Trophoblast cell (in vitro differentiated cells and primary cell): ENCODE data around the gene SLIT3.

Source experiments
- DNase-seq, 2 donors: peaks; one replicate each; pipeline ENCODE4 v3.0.0-alpha.2; 2016
- H2AFZ ChIP-seq: 2 replicates; pipeline ENCODE4 v1.6.1; 2013; ENCODE audit warnings: low read length, moderate library complexity, mild to moderate bottlenecking; ENCODE audit not compliant: insufficient read depth, poor library complexity
- H2AK5ac ChIP-seq: 2 replicates; pipeline ENCODE4 v1.6.1; 2013; ENCODE audit warnings: mild to moderate bottlenecking, low read length
- H2BK120ac ChIP-seq: 2 replicates; pipeline ENCODE4 v1.6.1; 2013; ENCODE audit warnings: low read length, mild to moderate bottlenecking, moderate library complexity; ENCODE audit not compliant: insufficient read depth, poor library complexity
- H2BK12ac ChIP-seq: 2 replicates; pipeline ENCODE4 v1.6.1; 2013; ENCODE audit warnings: mild to moderate bottlenecking, low read length, moderate library complexity
- H2BK5ac ChIP-seq: 2 replicates; pipeline ENCODE4 v1.6.1; 2013; ENCODE audit warnings: low read length, low read depth, moderate library complexity, mild to moderate bottlenecking; ENCODE audit not compliant: poor library complexity
- H3K14ac ChIP-seq: 2 replicates; pipeline ENCODE4 v1.6.1; 2013; ENCODE audit warnings: mild to moderate bottlenecking, low read length
- H3K18ac ChIP-seq: 2 replicates; pipeline ENCODE4 v1.6.1; 2013; ENCODE audit warnings: mild to moderate bottlenecking, low read length
- H3K23ac ChIP-seq: 2 replicates; pipeline ENCODE4 v1.6.1; 2013; ENCODE audit warnings: low read length
- H3K27ac ChIP-seq: 2 replicates; pipeline ENCODE4 v1.5.1; 2013; ENCODE audit warnings: low read depth, mild to moderate bottlenecking, inconsistent platforms, low read length, moderate library complexity
- H3K27me3 ChIP-seq: 2 replicates; pipeline ENCODE4 v1.6.1; 2013; ENCODE audit warnings: inconsistent platforms, mild to moderate bottlenecking, low read length, moderate library complexity; ENCODE audit not compliant: insufficient read depth
- H3K36me3 ChIP-seq, 2 experiments: 1 replicate in 1 of 2; 2 replicates in 1 of 2; pipeline ENCODE4 v1.6.1; 2013; ENCODE audit warnings: low read length in 2 of 2, mild to moderate bottlenecking in 2 of 2, moderate library complexity in 1 of 2; ENCODE audit not compliant: insufficient read depth in 2 of 2, control insufficient read depth in 1 of 2
- H3K4ac ChIP-seq: 2 replicates; pipeline ENCODE4 v1.6.1; 2013; ENCODE audit warnings: low read depth, mild to moderate bottlenecking, low read length, moderate library complexity
- H3K4me1 ChIP-seq, 2 experiments: 1 replicate in 1 of 2; 2 replicates in 1 of 2; pipeline ENCODE4 v1.6.1; 2013; ENCODE audit warnings: low read length in 2 of 2, mild to moderate bottlenecking in 2 of 2, moderate library complexity in 1 of 2; ENCODE audit not compliant: insufficient read depth in 2 of 2, control insufficient read depth in 1 of 2
- H3K4me2 ChIP-seq: 2 replicates; pipeline ENCODE4 v1.6.1; 2013; ENCODE audit warnings: inconsistent platforms, mild to moderate bottlenecking, low read length, moderate library complexity
- H3K4me3 ChIP-seq: 2 replicates; pipeline ENCODE4 v1.5.1; 2013; ENCODE audit warnings: mild to moderate bottlenecking, low read depth, low read length, inconsistent platforms
- H3K79me1 ChIP-seq: one replicate; pipeline ENCODE4 v1.6.1; 2013; ENCODE audit warnings: low read length
- H3K79me2 ChIP-seq: 2 replicates; pipeline ENCODE4 v1.6.1; 2013; ENCODE audit warnings: low read length, mild to moderate bottlenecking; ENCODE audit not compliant: control insufficient read depth, insufficient read depth, poor library complexity
- H3K9ac ChIP-seq: 2 replicates; pipeline ENCODE4 v1.6.1; 2013; ENCODE audit warnings: mild to moderate bottlenecking, low read length
- H3K9me3 ChIP-seq: 2 replicates; pipeline ENCODE4 v1.6.1; 2013; ENCODE audit warnings: low read depth, mild to moderate bottlenecking, control low read depth, inconsistent platforms, low read length; ENCODE audit not compliant: insufficient read depth
- H4K12ac ChIP-seq: 2 replicates; pipeline ENCODE4 v1.6.1; 2013; ENCODE audit warnings: low read depth, mild to moderate bottlenecking, low read length, moderate library complexity
- H4K8ac ChIP-seq: 2 replicates; pipeline ENCODE4 v1.6.1; 2013; ENCODE audit warnings: low read depth, mild to moderate bottlenecking, low read length, moderate library complexity
- H4K91ac ChIP-seq: one replicate; pipeline ENCODE4 v1.6.1; 2013; ENCODE audit warnings: low read depth, mild to moderate bottlenecking, low read length, moderate library complexity
- WGBS: extraction: QIAGEN DNeasy Blood & Tissue Kit; methylation state at CpG from one replicate; pipeline ENCODE4 v1.1.7; 2013; ENCODE audit warnings: missing lambda C conversion rate; ENCODE audit not compliant: insufficient read length, insufficient coverage; ENCODE audit errors: extremely low coverage; 5-methylcytosine and 5-hydroxymethylcytosine counted together

The SLIT3 gene

GRCh38 chr5:169037466-169037865 is 263.5 kb downstream of the SLIT3 start:
- no peak overlapping the region for H3K18ac ChIP-seq
- H3K27me3 ChIP-seq = no peaks in the 10 kb centered on the region
- no peak overlapping the region for H2AFZ ChIP-seq
- peaks cover 0 to 1% of the 10 kb centered on the region in 2 experiments for H3K4me1 ChIP-seq
- H3K9ac ChIP-seq = no peak overlapping the region
- no peak overlapping the region for H3K4me2 ChIP-seq
- H3K4ac ChIP-seq = no peak overlapping the region
- H3K23ac ChIP-seq = no peak overlapping the region
- no peak overlapping the region for H2BK5ac ChIP-seq
- H4K91ac ChIP-seq = no peak overlapping the region
- H3K79me2 ChIP-seq = no peaks in the 10 kb centered on the region
- H2BK12ac ChIP-seq = no peak overlapping the region
- peaks cover 0 to 6% of the 10 kb centered on the region in 2 experiments for H3K36me3 ChIP-seq
- no CpG with 5 or more reads among the region's 16 CpGs for WGBS
- H2AK5ac ChIP-seq = no peak overlapping the region
- no peaks in the 10 kb centered on the region for H3K9me3 ChIP-seq
- H3K27ac ChIP-seq = no peak overlapping the region
- no peak overlapping the region for H2BK120ac ChIP-seq
- H4K12ac ChIP-seq = no peak overlapping the region
- H3K79me1 ChIP-seq = no peaks in the 10 kb centered on the region
- H3K4me3 ChIP-seq = no peak overlapping the region
- no peak overlapping the region for H4K8ac ChIP-seq
- DNase-seq = no peak
- H3K14ac ChIP-seq = no peak overlapping the region

- Histone ChIP-seq H3K27ac (no peak overlapping the region), H3K4ac (no peak overlapping the region), H4K12ac (no peak overlapping the region), H2BK120ac (no peak overlapping the region), H3K9ac (no peak overlapping the region), H3K14ac (no peak overlapping the region), H4K91ac (no peak overlapping the region), H3K18ac (no peak overlapping the region), H2AFZ (no peak overlapping the region), H3K4me1 (peaks cover 0 to 1% of the 10 kb centered on the region in 2 experiments), H3K4me3 (no peak overlapping the region), H3K36me3 (peaks cover 0 to 6% of the 10 kb centered on the region in 2 experiments), H2BK12ac (no peak overlapping the region), H3K23ac (no peak overlapping the region), H4K8ac (no peak overlapping the region), H2BK5ac (no peak overlapping the region), H3K27me3 (no peaks in the 10 kb centered on the region), H3K79me2 (no peaks in the 10 kb centered on the region), H3K4me2 (no peak overlapping the region), H3K79me1 (no peaks in the 10 kb centered on the region), H3K9me3 (no peaks in the 10 kb centered on the region), H2AK5ac (no peak overlapping the region)
- WGBS = no CpG with 5 or more reads among the region's 12 CpGs
- DNase-seq = no peak
Observed at GRCh38 chr5:169036079-169036805, 264.7 kb downstream of the SLIT3 start.

- no peak overlapping the region for H3K4me2 ChIP-seq
- no peak overlapping the region for H3K27ac ChIP-seq
- H4K91ac ChIP-seq = no peak overlapping the region
- H3K4ac ChIP-seq = no peak overlapping the region
- H3K79me2 ChIP-seq = no peaks in the 10 kb centered on the region
- peaks cover 0 to 2% of the 10 kb centered on the region in 2 experiments for H3K36me3 ChIP-seq
- H2BK120ac ChIP-seq = no peak overlapping the region
- H3K27me3 ChIP-seq = no peaks in the 10 kb centered on the region
- no peak overlapping the region for H3K4me3 ChIP-seq
- H3K9ac ChIP-seq = no peak overlapping the region
- H2AK5ac ChIP-seq = no peak overlapping the region
- H3K9me3 ChIP-seq = no peaks in the 10 kb centered on the region
- no peak for DNase-seq
- peaks cover 3 to 7% of the 10 kb centered on the region in 2 experiments for H3K4me1 ChIP-seq
- H3K23ac ChIP-seq = peak overlapping the region; percentile 51
- no CpG with 5 or more reads among the region's 1 CpG for WGBS
- no peak overlapping the region for H2AFZ ChIP-seq
- no peak overlapping the region for H2BK5ac ChIP-seq
- H3K14ac ChIP-seq = no peak overlapping the region
- H4K12ac ChIP-seq = no peak overlapping the region
- no peak overlapping the region for H2BK12ac ChIP-seq
- no peak overlapping the region for H3K18ac ChIP-seq
- H3K79me1 ChIP-seq = no peaks in the 10 kb centered on the region
- no peak overlapping the region for H4K8ac ChIP-seq
Observed at GRCh38 chr5:169029661-169030274, 271.2 kb downstream of the SLIT3 start.

- H2AFZ ChIP-seq = no peak overlapping the region
- H3K27ac ChIP-seq = no peak overlapping the region
- H3K36me3 ChIP-seq = peaks cover 2 to 3% of the 10 kb centered on the region in 2 experiments
- no peak overlapping the region for H3K4me3 ChIP-seq
- H3K79me2 ChIP-seq = no peaks in the 10 kb centered on the region
- no peak overlapping the region for H3K23ac ChIP-seq
- peaks cover 3 to 7% of the 10 kb centered on the region in 2 experiments for H3K4me1 ChIP-seq
- no peak overlapping the region for H2BK5ac ChIP-seq
- no peak overlapping the region for H3K18ac ChIP-seq
- H3K79me1 ChIP-seq = no peaks in the 10 kb centered on the region
- no peaks in the 10 kb centered on the region for H3K27me3 ChIP-seq
- DNase-seq = peak in 1 of 2 donors; percentile 6
- H3K9ac ChIP-seq = no peak overlapping the region
- H4K91ac ChIP-seq = no peak overlapping the region
- H3K14ac ChIP-seq = no peak overlapping the region
- H3K9me3 ChIP-seq = no peaks in the 10 kb centered on the region
- no peak overlapping the region for H4K8ac ChIP-seq
- H3K4ac ChIP-seq = no peak overlapping the region
- H2BK120ac ChIP-seq = no peak overlapping the region
- no peak overlapping the region for H2BK12ac ChIP-seq
- no peak overlapping the region for H4K12ac ChIP-seq
- no peak overlapping the region for H2AK5ac ChIP-seq
- no peak overlapping the region for H3K4me2 ChIP-seq
- WGBS = no CpG with 5 or more reads among the region's 3 CpGs
Observed at GRCh38 chr5:169029037-169029436, 271.9 kb downstream of the SLIT3 start.
